NCI-H524 (cell line): ENCODE results near the gene TENT4A.
A peak's percentile ranks its signal among the peaks of the same experiment; 100 is the strongest.

Experiments
- DNase-seq, 2 experiments: peaks; one replicate each; lab custom pipeline; 2025; lab: John Stamatoyannopoulos, UW

The TENT4A gene

GRCh38 chr5:6700685-6701355 is 12.4 kb upstream of the TENT4A start:
- DNase-seq: no peak

- no peak for DNase-seq
These were observed 11.7 kb upstream of the TENT4A start for GRCh38 chr5:6701491-6701890.

- no peak for DNase-seq
These were observed 10.6 kb upstream of the TENT4A start for GRCh38 chr5:6702633-6703032.

GRCh38 chr5:6703806-6704205 is 9.4 kb upstream of the TENT4A start:
- DNase-seq: no peak

- no peak for DNase-seq
These were observed 8.8 kb upstream of the TENT4A start for GRCh38 chr5:6704361-6704851.

- DNase-seq: no peak
These were observed 8.1 kb upstream of the TENT4A start for GRCh38 chr5:6705088-6705487.

- DNase-seq: no peak
These were observed 7.3 kb upstream of the TENT4A start for GRCh38 chr5:6705959-6706358.

- no peak for DNase-seq
These were observed 5.4 kb upstream of the TENT4A start for GRCh38 chr5:6707852-6708251.

GRCh38 chr5:6708814-6709213 is 4.4 kb upstream of the TENT4A start:
- peak in 1 of 2 experiments; percentile 32 for DNase-seq

GRCh38 chr5:6710070-6710469 is 3.2 kb upstream of the TENT4A start:
- DNase-seq: no peak

GRCh38 chr5:6710551-6711318 is 2.5 kb upstream of the TENT4A start:
- DNase-seq: no peak

GRCh38 chr5:6711409-6712141 is 1.7 kb upstream of the TENT4A start:
- no peak for DNase-seq

- peak; percentile 40 to 69 for DNase-seq
These were observed 1.1 kb upstream of the TENT4A start for GRCh38 chr5:6712142-6712576.

- peak; percentile 97 to 99 for DNase-seq
These were observed 507 bp upstream of the TENT4A start for GRCh38 chr5:6712577-6713273.

- DNase-seq: peak in 1 of 2 experiments; percentile 33
These were observed 1.2 kb downstream of the TENT4A start for GRCh38 chr5:6714226-6715041.

GRCh38 chr5:6715271-6715670 is 2.0 kb downstream of the TENT4A start:
- DNase-seq: no peak

GRCh38 chr5:6715758-6716628 is 2.8 kb downstream of the TENT4A start:
- DNase-seq: no peak

- DNase-seq: no peak
These were observed 3.5 kb downstream of the TENT4A start for GRCh38 chr5:6716629-6717149.

GRCh38 chr5:6717247-6717646 is 4.0 kb downstream of the TENT4A start:
- DNase-seq: no peak

GRCh38 chr5:6717687-6718086 is 4.5 kb downstream of the TENT4A start:
- DNase-seq: no peak
